HG03175 (cell line): Measurements from ENCODE around the gene SLC35E2B.
A peak's percentile ranks its signal among the peaks of the same experiment; 100 is the strongest.

Source experiments
- ATAC-seq: cut with Tn5 transposase; IDR thresholded peaks from one replicate; pipeline ENCODE4 v1.9.1; 2021; ENCODE audit warnings: mild to moderate bottlenecking, moderate library complexity; ENCODE audit not compliant: unreplicated experiment

SLC35E2B gene

GRCh38 chr1:1615256-1616044, 77.1 kb downstream of the SLC35E2B start, which contains the start of gene MIB2:
Gene MIB2, plus strand, starts transcription at chr1:1615500. Its CDS starts 7,953 bp downstream, at chr1:1623453.
- ATAC-seq = peak; percentile 82

- no peak for ATAC-seq
These were observed 77.7 kb downstream of the SLC35E2B start for GRCh38 chr1:1614954-1615255.

GRCh38 chr1:1614204-1614953, 78.2 kb downstream of the SLC35E2B start:
- peak; percentile 4 for ATAC-seq

- no peak for ATAC-seq
These were observed 79.0 kb downstream of the SLC35E2B start for GRCh38 chr1:1613509-1614082.

GRCh38 chr1:1612104-1612400, 80.5 kb downstream of the SLC35E2B start:
- ATAC-seq = no peak

GRCh38 chr1:1610796-1611195, 81.8 kb downstream of the SLC35E2B start:
- ATAC-seq = no peak

GRCh38 chr1:1609822-1610485, 82.6 kb downstream of the SLC35E2B start:
- ATAC-seq = no peak
